CD4-positive, alpha-beta T cell (primary cell): ENCODE data around the gene CCL28. TPM values are rescaled to one million over a fixed set of nuclear protein-coding genes. Genes with fewer than 3 reads are reported as not detected.

Experiments used
- ATAC-seq: fragments of 200-7000 bp; cut with Tn5 transposase; one replicate; pipeline ENCODE4 v1.10.0; 2022; ENCODE audit warnings: mild to moderate bottlenecking; ENCODE audit not compliant: poor library complexity
- CTCF ChIA-PET: fragments of 350-600 bp; sonication (Branson Sonifier 250); formaldehyde crosslinking; loops from one replicate; lab custom pipeline; 2021; ENCODE audit warnings: antibody characterized with exemption, inconsistent platforms; lab: Charles Lee
- POLR2A ChIA-PET: fragments of 350-600 bp; sonication (Branson Sonifier 250); formaldehyde crosslinking; loops from one replicate; lab custom pipeline; 2021; ENCODE audit warnings: antibody characterized with exemption, inconsistent platforms; lab: Charles Lee
- DNase-seq, 14 experiments: peaks; one replicate each; pipeline ENCODE4 v3.0.0-alpha.2; 2013 to 2020; ENCODE audit warnings: mixed read lengths in 2 of 14
- H3K27ac ChIP-seq, 2 donors: one replicate each; pipeline versions ENCODE4 v1.5.1 to v1.7.0; 2013; ENCODE audit warnings: low read length in 2 of 2, low read depth in 1 of 2, mild to moderate bottlenecking in 1 of 2
- H3K27me3 ChIP-seq, 2 experiments: 1 replicate in 1 of 2; 2 replicates in 1 of 2; pipeline versions ENCODE4 v1.6.1 to v1.7.0; 2013; ENCODE audit warnings: low read length in 2 of 2, control low read depth in 1 of 2, mild to moderate bottlenecking in 1 of 2, moderate library complexity in 1 of 2; ENCODE audit not compliant: insufficient read depth in 2 of 2, control insufficient read depth in 1 of 2
- H3K36me3 ChIP-seq: one replicate; pipeline ENCODE4 v1.6.1; 2013; ENCODE audit warnings: low read length, control low read depth; ENCODE audit not compliant: insufficient read depth
- H3K4me1 ChIP-seq: one replicate; pipeline ENCODE4 v1.6.1; 2013; ENCODE audit warnings: low read length, control low read depth; ENCODE audit not compliant: insufficient read depth
- H3K4me3 ChIP-seq: one replicate; pipeline ENCODE4 v1.5.1; 2013; ENCODE audit warnings: mild to moderate bottlenecking, low read length, moderate library complexity
- H3K9me3 ChIP-seq, 2 experiments: 1 replicate in 1 of 2; 2 replicates in 1 of 2; pipeline versions ENCODE4 v1.6.1 to v1.7.0; 2013; ENCODE audit warnings: low read length in 2 of 2, mild to moderate bottlenecking in 2 of 2, control low read depth in 1 of 2, moderate library complexity in 1 of 2; ENCODE audit not compliant: control insufficient read depth in 1 of 2, insufficient read depth in 1 of 2
- H3K27ac Mint-ChIP-seq: one replicate; pipeline ENCODE4 v1.8.0; 2020; ENCODE audit warnings: mixed read lengths
- H3K27me3 Mint-ChIP-seq: one replicate; pipeline ENCODE4 v1.8.0; 2021; ENCODE audit warnings: mixed read lengths
- H3K36me3 Mint-ChIP-seq: one replicate; pipeline ENCODE4 v1.8.0; 2021; ENCODE audit warnings: low read depth, mixed read lengths
- H3K4me1 Mint-ChIP-seq: one replicate; pipeline ENCODE4 v1.8.0; 2021; ENCODE audit warnings: low read depth, mixed read lengths
- H3K4me3 Mint-ChIP-seq: one replicate; pipeline ENCODE4 v1.8.0; 2020; ENCODE audit warnings: mild to moderate bottlenecking, mixed read lengths
- H3K9me3 Mint-ChIP-seq: one replicate; pipeline ENCODE4 v1.8.0; 2020; ENCODE audit warnings: mixed read lengths
- intact Hi-C, 2 experiments: fragments of 100-400 bp; cut with DNase I in 1 of 2; cut with micrococcal nuclease in 1 of 2; formaldehyde crosslinking; loops; one replicate each; pipeline versions ENCODE4 v1.15.1 to v1.9.0; 2023 to 2025; cut with DNase I, micrococcal nuclease
- total RNA-seq, 174 experiments: library from RNA in 2 of 174; stranded (reverse) in 2 of 174; gene quantifications; one replicate each; pipeline ENCODE4 v1.2.3 and lab custom pipeline; 2021 to 2026
- TF ChIP-seq, protein P1 (sequence below): fragments of 200-600 bp; IDR thresholded peaks from one replicate; pipeline ENCODE4 v1.8.0; 2022; ENCODE audit warnings: antibody characterized with exemption, mild to moderate bottlenecking

CCL28 gene
- total RNA-seq, 2 experiments from 2014 or later = 20.6 to 20.9 TPM

DNA sequence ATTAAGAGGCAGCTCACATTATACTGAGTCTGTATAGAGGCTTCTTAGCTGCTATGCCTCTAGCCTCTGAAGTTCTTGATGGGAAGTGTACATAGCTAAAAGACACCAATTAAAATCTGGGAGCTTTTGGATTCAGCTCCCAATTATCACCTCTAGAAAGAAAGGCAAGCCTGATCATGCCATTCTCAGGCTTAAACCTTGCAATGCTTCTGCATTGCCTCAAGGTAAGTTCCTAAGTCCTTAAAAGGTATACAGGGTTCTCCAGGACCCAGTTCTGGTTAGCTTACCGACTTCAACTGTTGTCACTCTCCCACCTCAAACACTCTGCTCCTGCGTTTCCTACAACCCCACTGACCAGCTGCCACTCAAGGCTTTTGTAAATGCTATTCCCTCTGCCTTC, 17.5 kb upstream of the CCL28 start:
- Histone ChIP-seq H3K36me3 (no peaks in the 10 kb centered on the region), H3K4me1 (no peaks in the 10 kb centered on the region), H3K27ac (no peak overlapping the region), H3K4me3 (no peak overlapping the region), H3K27me3 (no peaks in the 10 kb centered on the region), H3K9me3 (no peaks in the 10 kb centered on the region)
- ChIA-PET CTCF (no interaction called here), POLR2A (no interaction called here)
- DNase-seq = no peak
- no peaks in the 10 kb centered on the region for H3K4me1 Mint-ChIP-seq
- intact Hi-C loops = no loop called here
- no peak overlapping the region for H3K27ac Mint-ChIP-seq
- no peaks in the 10 kb centered on the region for H3K36me3 Mint-ChIP-seq
- TF ChIP-seq, protein P1, sequence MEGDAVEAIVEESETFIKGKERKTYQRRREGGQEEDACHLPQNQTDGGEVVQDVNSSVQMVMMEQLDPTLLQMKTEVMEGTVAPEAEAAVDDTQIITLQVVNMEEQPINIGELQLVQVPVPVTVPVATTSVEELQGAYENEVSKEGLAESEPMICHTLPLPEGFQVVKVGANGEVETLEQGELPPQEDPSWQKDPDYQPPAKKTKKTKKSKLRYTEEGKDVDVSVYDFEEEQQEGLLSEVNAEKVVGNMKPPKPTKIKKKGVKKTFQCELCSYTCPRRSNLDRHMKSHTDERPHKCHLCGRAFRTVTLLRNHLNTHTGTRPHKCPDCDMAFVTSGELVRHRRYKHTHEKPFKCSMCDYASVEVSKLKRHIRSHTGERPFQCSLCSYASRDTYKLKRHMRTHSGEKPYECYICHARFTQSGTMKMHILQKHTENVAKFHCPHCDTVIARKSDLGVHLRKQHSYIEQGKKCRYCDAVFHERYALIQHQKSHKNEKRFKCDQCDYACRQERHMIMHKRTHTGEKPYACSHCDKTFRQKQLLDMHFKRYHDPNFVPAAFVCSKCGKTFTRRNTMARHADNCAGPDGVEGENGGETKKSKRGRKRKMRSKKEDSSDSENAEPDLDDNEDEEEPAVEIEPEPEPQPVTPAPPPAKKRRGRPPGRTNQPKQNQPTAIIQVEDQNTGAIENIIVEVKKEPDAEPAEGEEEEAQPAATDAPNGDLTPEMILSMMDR = no peak
- H3K27me3 Mint-ChIP-seq = no peaks in the 10 kb centered on the region
- no peak overlapping the region for H3K4me3 Mint-ChIP-seq
- no peak for ATAC-seq
- no peaks in the 10 kb centered on the region for H3K9me3 Mint-ChIP-seq

DNA sequence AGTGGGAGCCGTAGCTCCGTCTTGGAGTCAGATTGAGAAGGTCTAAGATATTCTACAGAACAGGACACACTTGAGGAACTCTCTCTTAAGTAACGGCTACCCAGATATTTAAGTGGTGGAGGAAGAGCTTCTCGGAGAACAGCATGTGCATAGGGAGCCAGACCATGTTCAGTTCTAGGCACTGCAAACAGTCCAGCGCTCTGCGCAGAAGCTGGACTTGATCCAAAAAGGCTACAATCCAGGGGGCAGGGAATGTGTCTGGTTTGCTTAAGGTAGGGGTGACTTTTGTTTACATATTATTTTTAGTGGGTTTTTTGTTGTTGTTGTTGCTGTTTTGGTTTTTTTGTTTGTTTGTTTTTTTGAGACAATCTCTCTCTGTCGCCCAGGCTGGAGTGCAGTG, 16.8 kb upstream of the CCL28 start:
- H3K4me3 ChIP-seq = no peak overlapping the region
- H3K27me3 Mint-ChIP-seq = no peaks in the 10 kb centered on the region
- H3K27ac ChIP-seq = no peak overlapping the region
- H3K36me3 ChIP-seq = no peaks in the 10 kb centered on the region
- no peaks in the 10 kb centered on the region for H3K36me3 Mint-ChIP-seq
- TF ChIP-seq, protein P1 = no peak
- H3K27ac Mint-ChIP-seq = no peak overlapping the region
- intact Hi-C loops = no loop called here
- CTCF ChIA-PET = no interaction called here
- no peak for DNase-seq
- H3K27me3 ChIP-seq = no peaks in the 10 kb centered on the region
- no peak for ATAC-seq
- POLR2A ChIA-PET = no interaction called here
- no peaks in the 10 kb centered on the region for H3K9me3 ChIP-seq
- H3K4me1 Mint-ChIP-seq = no peaks in the 10 kb centered on the region
- no peaks in the 10 kb centered on the region for H3K4me1 ChIP-seq
- H3K4me3 Mint-ChIP-seq = no peak overlapping the region
- no peaks in the 10 kb centered on the region for H3K9me3 Mint-ChIP-seq

DNA sequence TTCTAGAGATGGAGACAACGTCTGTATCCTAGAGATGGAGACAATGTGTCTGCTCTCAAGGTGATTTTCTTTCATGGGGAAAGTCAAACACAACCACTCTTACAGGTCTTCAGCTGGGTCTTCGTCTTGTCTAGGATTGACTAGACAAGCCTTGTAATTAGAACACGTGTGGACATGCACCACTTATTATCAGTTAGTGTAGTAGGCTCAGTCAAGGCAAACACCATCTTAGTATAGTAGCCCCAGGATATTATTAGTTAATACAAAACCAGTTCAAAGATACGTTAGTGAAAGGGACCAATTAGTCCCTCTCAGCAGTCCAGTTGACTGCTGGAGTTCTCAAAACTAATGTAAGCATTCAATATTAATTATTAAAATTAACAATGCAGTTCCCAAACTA, 15.1 kb upstream of the CCL28 start:
- Histone ChIP-seq H3K4me1 (no peaks in the 10 kb centered on the region), H3K9me3 (no peaks in the 10 kb centered on the region), H3K36me3 (no peaks in the 10 kb centered on the region), H3K27ac (no peak overlapping the region), H3K27me3 (no peaks in the 10 kb centered on the region), H3K4me3 (no peak overlapping the region)
- H3K36me3 Mint-ChIP-seq = no peaks in the 10 kb centered on the region
- H3K4me3 Mint-ChIP-seq = no peak overlapping the region
- POLR2A ChIA-PET = no interaction called here
- intact Hi-C loops = no loop called here
- H3K9me3 Mint-ChIP-seq = no peaks in the 10 kb centered on the region
- H3K4me1 Mint-ChIP-seq = no peaks in the 10 kb centered on the region
- DNase-seq (no peak), ATAC-seq (no peak)
- H3K27ac Mint-ChIP-seq = no peak overlapping the region
- no peaks in the 10 kb centered on the region for H3K27me3 Mint-ChIP-seq
- CTCF ChIA-PET = no interaction called here
- TF ChIP-seq, protein P1 = no peak
